GM12891 (cell line): ENCODE data around the gene MON2.

Experiments used
- POLR2A ChIP-seq: IDR thresholded peaks from 2 replicates; pipeline ENCODE4 v1.6.1; 2011; ENCODE audit warnings: low read depth, low read length, control low read depth
- POLR2AphosphoS5 ChIP-seq: IDR thresholded peaks from 2 replicates; pipeline ENCODE4 v1.6.1; 2011; ENCODE audit warnings: low read depth, low read length, control low read depth
- SPI1 ChIP-seq: IDR thresholded peaks from 2 replicates; pipeline ENCODE4 v1.6.1; 2011; ENCODE audit warnings: low read depth, low read length, control low read depth
- TAF1 ChIP-seq: IDR thresholded peaks from 2 replicates; pipeline ENCODE4 v1.6.1; 2011; ENCODE audit warnings: low read depth, low read length, control low read depth

DNA sequence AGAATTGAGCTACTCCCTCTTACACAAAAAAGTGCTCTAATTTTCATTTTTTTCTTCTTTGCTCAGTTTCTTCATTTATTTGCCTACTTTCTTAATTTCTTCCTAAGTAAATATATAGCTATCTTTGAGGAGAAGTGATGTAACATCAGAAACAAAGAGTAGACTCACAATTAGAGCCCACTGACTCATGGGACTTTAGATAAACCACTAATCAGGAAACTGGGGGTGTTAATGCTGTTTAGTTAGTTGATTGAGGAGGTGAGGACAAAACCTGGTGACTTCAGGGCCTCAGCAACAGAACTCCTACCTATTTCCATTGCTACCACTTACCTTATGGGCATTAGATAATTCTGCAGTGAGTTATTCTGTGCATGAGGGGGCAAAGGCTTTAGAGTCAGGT is 151.7 kb downstream of the MON2 start:
- TF ChIP-seq POLR2A (no peak), TAF1 (no peak), POLR2AphosphoS5 (no peak), SPI1 (no peak)
